Lower leg skin (tissue), 4 donors: ENCODE data around the gene SLC9A9. TPM values are rescaled to one million over a fixed set of nuclear protein-coding genes. Genes with fewer than 3 reads are reported as not detected.

Experiments
- DNase-seq, 2 donors: peaks; one replicate each; pipeline ENCODE4 v3.0.0-alpha.2; 2019; ENCODE audit warnings: low spot score in 2 of 2
- H3K4me3 ChIP-seq: fragments of 200-600 bp; sonication (generic); 2 replicates; pipeline ENCODE4 v1.5.1; 2017; ENCODE audit warnings: mild to moderate bottlenecking, low read depth; ENCODE audit not compliant: poor library complexity, severe bottlenecking
- CTCF ChIP-seq, 3 donors: fragments of 450-650 bp; IDR thresholded peaks; one replicate each; pipeline ENCODE4 v1.5.1; 2016; ENCODE audit warnings: antibody characterized with exemption in 3 of 3, mild to moderate bottlenecking in 3 of 3, moderate library complexity in 2 of 3
- POLR2A ChIP-seq, 2 donors: fragments of 450-650 bp; IDR thresholded peaks; one replicate each; pipeline ENCODE4 v1.6.1; 2016 to 2017; ENCODE audit warnings: antibody characterized with exemption in 2 of 2, mild to moderate bottlenecking in 1 of 2, moderate library complexity in 1 of 2
- WGBS, 2 donors: methylation state at CpG; one replicate each; pipeline ENCODE4 v1.1.5; 2018; 5-methylcytosine and 5-hydroxymethylcytosine counted together
- intact Hi-C: fragments of 100-400 bp; cut with DNase I; formaldehyde crosslinking; loops from one replicate; pipeline ENCODE4 v1.15.0; 2023; ENCODE audit warnings: low total_unique reads
- total RNA-seq, 4 donors: library from RNA; depleted of rRNA; stranded (reverse); fragments of >200 nt; gene quantifications; one replicate each; pipeline ENCODE4 v1.1.0, GENCODE V29; 2016

The SLC9A9 gene
- total RNA-seq, 4 donors from 2014 or later: 14.6 to 40.8 (median 23.7) TPM

GRCh38 chr3:143551761-143552160 is 296.5 kb downstream of the SLC9A9 start:
- no peak overlapping the region for H3K4me3 ChIP-seq
- TF ChIP-seq POLR2A (IDR thresholded peaks at IDR 0.05) (no peak), CTCF (IDR thresholded peaks at IDR 0.05) (no peak)
- whole genome bisulfite sequencing, 2 donors: 77 to 81% methylated on average over 2 of the region's 2 CpGs
- DNase-seq: no peak
- intact Hi-C loops: no loop called here

GRCh38 chr3:143548861-143549497 is 299.3 kb downstream of the SLC9A9 start:
- no peak for TF ChIP-seq CTCF (IDR thresholded peaks at IDR 0.05)
- no peak for TF ChIP-seq POLR2A (IDR thresholded peaks at IDR 0.05)

GRCh38 chr3:143548393-143548792 is 299.9 kb downstream of the SLC9A9 start:
- 97 to 99% methylated on average over 3 of the region's 3 CpGs for WGBS, 2 donors
- intact Hi-C loops: no loop called here

More at GRCh38 chr3:143548861-143549497, 299.3 kb downstream of the SLC9A9 start:
- DNase-seq: no peak
- intact Hi-C loops: no loop called here
- WGBS, 2 donors: 80 to 92% methylated on average over 2 of the region's 2 CpGs
- no peak overlapping the region for H3K4me3 ChIP-seq

GRCh38 chr3:143538577-143538981 is 309.7 kb downstream of the SLC9A9 start:
- DNase-seq: no peak
- no peak overlapping the region for H3K4me3 ChIP-seq
- 19 to 29% methylated on average over 2 of the region's 2 CpGs for WGBS, 2 donors
- TF ChIP-seq CTCF (IDR thresholded peaks at IDR 0.05): no peak
- intact Hi-C loops: no loop called here

More at GRCh38 chr3:143548393-143548792, 299.9 kb downstream of the SLC9A9 start:
- H3K4me3 ChIP-seq: no peak overlapping the region
- no peak for TF ChIP-seq POLR2A (IDR thresholded peaks at IDR 0.05)
- no peak for TF ChIP-seq CTCF (IDR thresholded peaks at IDR 0.05)
- no peak for DNase-seq

GRCh38 chr3:143538061-143538460 is 310.2 kb downstream of the SLC9A9 start:
- TF ChIP-seq CTCF (IDR thresholded peaks at IDR 0.05) (no peak), POLR2A (IDR thresholded peaks at IDR 0.05) (no peak)
- intact Hi-C loops: no loop called here
- no peak overlapping the region for H3K4me3 ChIP-seq
- 48 to 68% methylated on average over 1 of the region's 1 CpG for WGBS, 2 donors
- DNase-seq: no peak
